GM18870 (cell line): ENCODE data around the gene ASTN1.

ENCODE experiments used
- ATAC-seq: cut with Tn5 transposase; IDR thresholded peaks from one replicate; pipeline ENCODE4 v1.9.1; 2021; ENCODE audit warnings: moderate library complexity; ENCODE audit not compliant: unreplicated experiment

Gene ASTN1

GRCh38 chr1:176847052-176847451, 317.5 kb downstream of the ASTN1 start:
- no peak for ATAC-seq

GRCh38 chr1:176843352-176844297, 320.9 kb downstream of the ASTN1 start:
- ATAC-seq: no peak

GRCh38 chr1:176841238-176841637, 323.3 kb downstream of the ASTN1 start:
- no peak for ATAC-seq

DNA sequence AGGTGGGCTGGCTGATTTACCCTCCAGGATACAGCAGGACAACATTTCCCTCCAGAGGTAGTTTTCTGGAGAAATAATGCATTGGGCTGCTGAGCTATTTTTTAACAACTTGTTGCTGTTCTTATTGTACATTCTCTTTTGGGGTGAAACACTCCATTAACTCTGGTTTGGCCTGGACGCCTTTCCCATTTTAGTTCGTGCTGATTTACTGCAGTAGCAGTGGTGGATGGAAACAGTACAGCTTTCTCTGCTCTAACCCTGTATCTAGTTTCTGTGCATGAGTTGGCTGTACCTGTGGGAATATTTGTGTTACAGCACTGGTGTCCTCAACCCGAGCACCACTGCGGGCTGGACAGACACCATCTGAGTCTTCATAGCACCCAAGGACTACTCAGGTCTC, 325.3 kb downstream of the ASTN1 start:
- no peak for ATAC-seq

GRCh38 chr1:176838276-176838995, 326.1 kb downstream of the ASTN1 start:
- no peak for ATAC-seq

DNA sequence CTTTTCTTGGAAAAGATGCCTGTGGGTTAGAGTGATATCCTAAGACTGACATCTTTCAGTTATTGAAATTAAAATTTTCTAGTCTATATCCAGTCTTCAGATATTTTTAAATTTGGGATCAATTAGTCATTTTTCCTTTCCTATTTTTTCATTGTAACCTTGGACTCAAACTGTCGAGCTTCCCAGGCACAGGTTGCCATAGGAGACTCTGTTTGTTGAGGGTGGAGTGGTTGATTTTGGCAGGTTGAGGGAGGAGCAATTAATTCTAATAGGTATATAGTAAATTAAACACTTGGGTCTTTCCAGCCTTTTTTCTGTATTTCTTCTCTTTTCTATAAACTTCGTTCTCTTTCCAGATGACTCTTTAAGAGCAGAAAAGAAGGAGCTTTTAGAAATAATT, 326.8 kb downstream of the ASTN1 start:
- ATAC-seq: no peak

DNA sequence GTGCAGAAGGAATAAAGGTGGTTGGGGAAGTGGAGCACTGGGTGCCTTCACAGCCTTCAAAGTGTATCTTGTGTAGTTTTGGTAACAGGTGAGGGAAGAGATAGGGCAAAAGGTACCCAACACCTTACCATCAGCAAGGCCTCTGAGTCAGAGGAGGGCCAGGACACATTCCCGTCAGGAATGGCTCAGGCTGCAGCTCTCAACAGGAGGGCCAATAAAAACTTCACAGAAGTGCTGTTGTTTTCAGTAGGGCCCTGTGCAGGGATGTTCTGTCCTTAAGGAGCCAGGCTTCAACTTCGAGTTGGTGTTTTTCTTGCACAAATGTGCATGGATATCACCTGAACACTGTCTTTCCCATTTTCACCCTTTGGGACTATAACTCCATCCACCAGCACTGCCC, 333.4 kb downstream of the ASTN1 start:
- no peak for ATAC-seq

DNA sequence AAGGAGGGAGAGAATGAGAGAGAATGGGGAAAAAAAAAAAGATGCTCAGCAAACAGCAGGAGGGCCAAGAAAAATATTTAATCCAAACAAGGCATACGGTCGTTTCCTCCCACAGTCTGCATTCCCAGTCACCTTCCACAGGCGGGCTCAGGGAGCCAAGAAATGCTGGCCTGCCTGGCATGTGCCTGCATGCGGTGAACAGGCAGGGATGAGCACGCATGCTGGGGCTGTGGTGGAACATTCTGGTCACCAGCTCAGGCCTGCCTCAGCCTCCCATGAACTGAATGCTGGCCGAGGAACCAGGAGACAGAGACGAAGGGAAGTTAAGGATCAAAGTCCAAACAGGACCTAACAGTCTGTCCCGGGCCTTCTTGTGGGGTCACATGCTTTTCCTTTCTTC, 335.3 kb downstream of the ASTN1 start:
- no peak for ATAC-seq

- no peak for ATAC-seq
Observed at GRCh38 chr1:176826265-176826664, 338.2 kb downstream of the ASTN1 start.

GRCh38 chr1:176820391-176821031, 344.0 kb downstream of the ASTN1 start:
- no peak for ATAC-seq

DNA sequence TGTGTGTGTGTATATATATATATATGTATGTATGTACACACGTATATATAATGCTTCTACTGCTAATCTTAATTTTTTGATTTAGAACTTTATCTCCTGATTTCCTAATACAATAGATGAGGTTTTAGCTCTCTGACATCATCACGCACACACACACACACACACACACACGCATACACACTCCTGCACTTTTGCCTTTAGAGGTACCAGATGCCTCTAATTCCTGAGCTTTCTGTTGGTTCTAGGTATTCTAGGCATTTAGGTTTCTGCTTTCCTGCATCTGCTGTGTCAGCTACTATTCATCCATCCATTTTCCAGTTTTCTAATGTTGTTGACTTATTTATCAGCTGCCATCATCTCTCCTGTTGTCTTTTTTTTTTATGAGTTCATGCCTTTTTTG, 348.3 kb downstream of the ASTN1 start:
- no peak for ATAC-seq

DNA sequence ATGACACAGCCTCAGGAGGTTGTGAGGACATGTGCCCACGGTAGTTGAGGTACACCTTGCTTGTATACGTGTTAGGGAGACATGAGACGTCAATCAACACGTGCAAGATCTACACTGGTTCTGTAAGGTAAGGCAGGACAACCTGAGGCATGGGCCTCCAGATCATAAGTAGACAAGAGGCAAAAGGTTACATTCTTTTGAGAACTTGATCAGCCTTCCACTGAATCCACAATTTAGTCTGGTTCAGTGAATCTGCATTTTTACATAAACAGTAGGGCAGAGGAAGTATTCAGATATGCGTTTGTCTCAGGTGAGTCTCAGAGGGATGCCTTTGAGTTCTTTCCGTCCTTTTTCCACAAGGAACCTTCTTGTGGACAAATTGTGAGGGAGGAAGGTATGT, 348.9 kb downstream of the ASTN1 start:
- ATAC-seq: no peak

DNA sequence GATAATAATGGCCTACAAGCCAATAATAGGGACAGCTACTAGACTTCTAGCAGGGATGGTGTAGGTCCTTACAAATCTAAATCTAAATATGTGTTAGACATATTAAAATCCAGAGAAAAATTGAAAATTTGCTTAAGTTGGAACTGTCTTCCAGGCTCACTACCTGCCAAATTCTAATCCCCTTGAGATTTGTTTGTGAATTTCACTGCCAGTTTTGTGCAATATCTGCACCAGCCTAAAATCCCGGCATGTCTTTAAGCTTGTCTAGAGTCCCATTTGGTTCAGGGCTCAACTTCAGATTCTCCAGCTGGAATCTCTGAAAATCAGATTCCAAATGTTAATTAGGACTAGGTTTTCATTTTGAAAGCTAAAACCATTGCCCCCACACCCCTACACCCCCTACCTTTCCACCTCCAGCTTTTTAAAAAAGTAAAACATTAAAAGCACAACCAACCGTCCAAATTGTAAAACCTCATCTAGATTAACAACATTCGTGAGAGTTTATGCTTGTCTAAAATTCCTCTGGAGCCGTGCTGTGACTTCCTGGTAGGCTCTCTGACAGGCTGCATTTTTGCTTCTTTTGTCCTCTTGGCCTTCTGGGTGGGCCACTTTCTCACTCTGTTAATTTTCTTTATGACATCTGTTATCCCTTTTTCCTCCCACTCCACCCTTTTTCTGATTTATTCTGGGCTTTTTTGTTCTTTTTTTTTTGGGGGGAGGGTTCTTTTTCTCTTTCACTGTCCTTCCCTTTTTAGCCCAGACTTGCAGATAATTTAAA, 352.8 kb downstream of the ASTN1 start:
- ATAC-seq: no peak

DNA sequence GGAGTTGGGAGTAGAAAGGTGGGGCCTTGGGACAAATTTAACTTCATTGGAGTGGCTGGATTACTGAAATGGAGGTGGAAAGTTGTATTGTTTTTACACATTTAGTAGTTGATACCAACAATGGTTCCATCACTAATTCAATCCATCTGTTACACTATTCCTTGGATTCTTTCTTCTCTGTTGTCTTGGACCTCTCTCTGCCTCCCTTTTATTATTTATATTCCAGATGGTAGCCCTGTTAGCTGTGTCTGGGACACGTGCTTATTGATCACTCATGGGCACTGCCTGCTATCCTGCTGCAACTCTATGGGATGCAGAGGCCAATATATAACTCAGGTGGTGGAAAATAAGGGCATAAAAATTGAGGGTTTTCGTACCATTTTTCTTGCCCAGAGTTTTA, 355.2 kb downstream of the ASTN1 start:
- no peak for ATAC-seq
